Measurements from ENCODE around the gene MRGPRD.

DNA sequence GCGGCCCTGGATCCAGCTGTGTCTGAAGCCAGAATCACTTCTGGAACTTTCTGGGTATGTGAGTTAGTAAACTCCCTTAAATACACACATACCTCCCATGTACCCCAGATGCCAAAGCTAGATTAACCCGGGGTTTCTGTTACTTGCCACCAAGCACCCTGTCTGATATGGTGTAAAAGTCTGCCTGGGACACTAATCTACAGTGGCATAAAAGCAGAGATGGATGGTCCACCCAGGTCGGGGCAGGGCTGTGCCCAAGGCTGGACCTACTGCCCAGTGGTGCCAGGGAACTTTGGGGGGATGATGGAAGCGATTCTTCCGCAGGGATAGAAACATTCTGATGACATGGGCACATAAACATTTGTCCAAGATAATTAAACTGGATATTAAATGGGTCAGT, 19.6 kb upstream of the MRGPRD start:
- TF ChIP-seq SNRNP70 (IDR thresholded peaks at IDR 0.05; ENCODE audit: low read depth, low read length) (no peak), ZNF792 (CRISPR knock-in tag; IDR thresholded peaks at IDR 0.05) (no peak), CTCF (CRISPR knock-in tag; IDR thresholded peaks at IDR 0.05) (no peak), NFIB (CRISPR knock-in tag; IDR thresholded peaks at IDR 0.05; ENCODE audit: borderline replicate concordance) (no peak)
- TF ChIP-seq, protein P1, sequence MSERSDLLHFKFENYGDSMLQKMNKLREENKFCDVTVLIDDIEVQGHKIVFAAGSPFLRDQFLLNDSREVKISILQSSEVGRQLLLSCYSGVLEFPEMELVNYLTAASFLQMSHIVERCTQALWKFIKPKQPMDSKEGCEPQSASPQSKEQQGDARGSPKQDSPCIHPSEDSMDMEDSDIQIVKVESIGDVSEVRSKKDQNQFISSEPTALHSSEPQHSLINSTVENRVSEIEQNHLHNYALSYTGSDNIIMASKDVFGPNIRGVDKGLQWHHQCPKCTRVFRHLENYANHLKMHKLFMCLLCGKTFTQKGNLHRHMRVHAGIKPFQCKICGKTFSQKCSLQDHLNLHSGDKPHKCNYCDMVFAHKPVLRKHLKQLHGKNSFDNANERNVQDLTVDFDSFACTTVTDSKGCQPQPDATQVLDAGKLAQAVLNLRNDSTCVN (CRISPR knock-in tag; IDR thresholded peaks at IDR 0.05; ENCODE audit: borderline replicate concordance) = no peak

Data from HepG2 (cell line).